ENCODE measurements around the gene ZNF608.
A peak's percentile ranks its signal among the peaks of the same experiment; 100 is the strongest.

Gene ZNF608

DNA sequence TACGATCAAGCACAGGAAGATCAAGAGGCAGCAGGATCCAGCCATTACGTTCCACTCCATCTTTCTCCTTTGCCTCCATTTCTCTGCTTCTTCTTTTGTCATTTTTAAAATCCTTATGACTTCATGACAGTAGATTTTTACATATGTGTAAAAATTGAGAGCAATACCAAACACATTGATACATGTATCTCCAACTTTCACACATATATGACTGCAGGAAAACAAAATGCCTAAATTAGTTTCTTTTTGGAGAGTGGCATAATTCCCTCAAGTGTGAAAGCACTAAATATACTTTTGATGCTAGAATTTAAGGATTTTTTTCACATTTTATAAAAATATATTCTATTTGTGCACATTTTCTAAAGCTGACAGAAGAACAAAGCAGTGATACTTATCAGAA is 8.6 kb upstream of the ZNF608 start:
- H3K9ac ChIP-seq (ENCODE audit: low read length) = peak overlapping the region; percentile 48
- no peaks in the 10 kb centered on the region for H3K79me2 ChIP-seq (ENCODE audit: insufficient read depth, low read length)
- H3K4me2 ChIP-seq (ENCODE audit: low read depth, low read length, poor library complexity, severe bottlenecking) = peak overlapping the region; percentile 78

GRCh38 chr5:124754206-124754927 is 7.9 kb upstream of the ZNF608 start:
- Histone ChIP-seq H3K4me3 (ENCODE audit: insufficient read depth, low read length, poor library complexity, severe bottlenecking) (peak overlapping the region; percentile 41), H3K27ac (ENCODE audit: low read depth, low read length) (peak overlapping the region; percentile 58), H4K20me1 (ENCODE audit: low read depth, low read length) (no peaks in the 10 kb centered on the region), H3K9ac (ENCODE audit: low read length) (peak overlapping the region; percentile 48), H3K36me3 (ENCODE audit: low read length) (no peaks in the 10 kb centered on the region), H3K9me3 (ENCODE audit: insufficient read depth, low read length) (no peaks in the 10 kb centered on the region), H3K9me2 (replicated peaks; ENCODE audit: insufficient read depth, low read length) (no peaks in the 10 kb centered on the region), H2AFZ (ENCODE audit: low read depth, low read length, severe bottlenecking) (peak overlapping the region; percentile 67), H3K79me2 (ENCODE audit: insufficient read depth, low read length) (no peaks in the 10 kb centered on the region), H3F3A (ENCODE audit: insufficient read depth) (peaks cover 9% of the 10 kb centered on the region), H3K4me2 (ENCODE audit: low read depth, low read length, poor library complexity, severe bottlenecking) (peak overlapping the region; percentile 78), H3K27me3 (ENCODE audit: low read length) (no peaks in the 10 kb centered on the region)
- TF ChIP-seq EZH2phosphoT487 (conservative IDR thresholded peaks at IDR 0.05; ENCODE audit: low read length) = no peak
- TF ChIP-seq, protein P1, sequence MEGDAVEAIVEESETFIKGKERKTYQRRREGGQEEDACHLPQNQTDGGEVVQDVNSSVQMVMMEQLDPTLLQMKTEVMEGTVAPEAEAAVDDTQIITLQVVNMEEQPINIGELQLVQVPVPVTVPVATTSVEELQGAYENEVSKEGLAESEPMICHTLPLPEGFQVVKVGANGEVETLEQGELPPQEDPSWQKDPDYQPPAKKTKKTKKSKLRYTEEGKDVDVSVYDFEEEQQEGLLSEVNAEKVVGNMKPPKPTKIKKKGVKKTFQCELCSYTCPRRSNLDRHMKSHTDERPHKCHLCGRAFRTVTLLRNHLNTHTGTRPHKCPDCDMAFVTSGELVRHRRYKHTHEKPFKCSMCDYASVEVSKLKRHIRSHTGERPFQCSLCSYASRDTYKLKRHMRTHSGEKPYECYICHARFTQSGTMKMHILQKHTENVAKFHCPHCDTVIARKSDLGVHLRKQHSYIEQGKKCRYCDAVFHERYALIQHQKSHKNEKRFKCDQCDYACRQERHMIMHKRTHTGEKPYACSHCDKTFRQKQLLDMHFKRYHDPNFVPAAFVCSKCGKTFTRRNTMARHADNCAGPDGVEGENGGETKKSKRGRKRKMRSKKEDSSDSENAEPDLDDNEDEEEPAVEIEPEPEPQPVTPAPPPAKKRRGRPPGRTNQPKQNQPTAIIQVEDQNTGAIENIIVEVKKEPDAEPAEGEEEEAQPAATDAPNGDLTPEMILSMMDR (IDR thresholded peaks at IDR 0.05; ENCODE audit: insufficient read depth, low read length, poor library complexity, severe bottlenecking) = no peak

More for the DNA sequence above, 8.6 kb upstream of the ZNF608 start:
- H3K4me3 ChIP-seq (ENCODE audit: insufficient read depth, low read length, poor library complexity, severe bottlenecking) = peak overlapping the region; percentile 41
- H3K27me3 ChIP-seq (ENCODE audit: low read length) = no peaks in the 10 kb centered on the region
- no peaks in the 10 kb centered on the region for H4K20me1 ChIP-seq (ENCODE audit: low read depth, low read length)
- H3F3A ChIP-seq (ENCODE audit: insufficient read depth) = peaks cover 9% of the 10 kb centered on the region
- no peaks in the 10 kb centered on the region for H3K9me2 ChIP-seq (replicated peaks; ENCODE audit: insufficient read depth, low read length)
- H3K36me3 ChIP-seq (ENCODE audit: low read length) = no peaks in the 10 kb centered on the region
- no peak for TF ChIP-seq EZH2phosphoT487 (conservative IDR thresholded peaks at IDR 0.05; ENCODE audit: low read length)
- TF ChIP-seq, protein P1 (IDR thresholded peaks at IDR 0.05; ENCODE audit: insufficient read depth, low read length, poor library complexity, severe bottlenecking) = no peak
- H2AFZ ChIP-seq (ENCODE audit: low read depth, low read length, severe bottlenecking) = peak overlapping the region; percentile 67
- no peaks in the 10 kb centered on the region for H3K9me3 ChIP-seq (ENCODE audit: insufficient read depth, low read length)
- H3K27ac ChIP-seq (ENCODE audit: low read depth, low read length) = peak overlapping the region; percentile 58

- H3K4me2 ChIP-seq (ENCODE audit: low read depth, low read length, poor library complexity, severe bottlenecking) = peak overlapping the region; percentile 78
- no peak overlapping the region for H3K4me3 ChIP-seq (ENCODE audit: insufficient read depth, low read length, poor library complexity, severe bottlenecking)
- no peaks in the 10 kb centered on the region for H3K79me2 ChIP-seq (ENCODE audit: insufficient read depth, low read length)
- no peaks in the 10 kb centered on the region for H3K36me3 ChIP-seq (ENCODE audit: low read length)
- H3K27me3 ChIP-seq (ENCODE audit: low read length) = no peaks in the 10 kb centered on the region
- TF ChIP-seq EZH2phosphoT487 (conservative IDR thresholded peaks at IDR 0.05; ENCODE audit: low read length) = no peak
- TF ChIP-seq, protein P1 (IDR thresholded peaks at IDR 0.05; ENCODE audit: insufficient read depth, low read length, poor library complexity, severe bottlenecking) = no peak
- no peaks in the 10 kb centered on the region for H3K9me2 ChIP-seq (replicated peaks; ENCODE audit: insufficient read depth, low read length)
- no peak overlapping the region for H2AFZ ChIP-seq (ENCODE audit: low read depth, low read length, severe bottlenecking)
- peaks cover 21% of the 10 kb centered on the region for H3F3A ChIP-seq (ENCODE audit: insufficient read depth)
- H4K20me1 ChIP-seq (ENCODE audit: low read depth, low read length) = no peaks in the 10 kb centered on the region
- H3K9me3 ChIP-seq (ENCODE audit: insufficient read depth, low read length) = no peaks in the 10 kb centered on the region
- H3K9ac ChIP-seq (ENCODE audit: low read length) = no peak overlapping the region
- no peak overlapping the region for H3K27ac ChIP-seq (ENCODE audit: low read depth, low read length)
Observed at GRCh38 chr5:124752854-124753720, 6.6 kb upstream of the ZNF608 start.

All from SU-DHL-6 (cell line).